Peyer's patch (tissue), 4 donors: ENCODE measurements around the gene ZBTB18.

Experiments
- POLR2A ChIP-seq, 2 donors: fragments of 450-650 bp; IDR thresholded peaks; one replicate each; pipeline ENCODE4 v1.5.1; 2017; ENCODE audit warnings: antibody characterized with exemption in 2 of 2, mild to moderate bottlenecking in 2 of 2, moderate library complexity in 2 of 2
- TF ChIP-seq, protein P1 (sequence below), 6 experiments: fragments of 450-650 bp in 4 of 6; fragments of 200-600 bp in 2 of 6; sonication (generic) in 1 of 6; IDR thresholded peaks; one replicate each; pipeline ENCODE4 v1.5.1; 2017 to 2019; ENCODE audit warnings: antibody characterized with exemption in 6 of 6, mild to moderate bottlenecking in 3 of 6, moderate library complexity in 1 of 6

DNA sequence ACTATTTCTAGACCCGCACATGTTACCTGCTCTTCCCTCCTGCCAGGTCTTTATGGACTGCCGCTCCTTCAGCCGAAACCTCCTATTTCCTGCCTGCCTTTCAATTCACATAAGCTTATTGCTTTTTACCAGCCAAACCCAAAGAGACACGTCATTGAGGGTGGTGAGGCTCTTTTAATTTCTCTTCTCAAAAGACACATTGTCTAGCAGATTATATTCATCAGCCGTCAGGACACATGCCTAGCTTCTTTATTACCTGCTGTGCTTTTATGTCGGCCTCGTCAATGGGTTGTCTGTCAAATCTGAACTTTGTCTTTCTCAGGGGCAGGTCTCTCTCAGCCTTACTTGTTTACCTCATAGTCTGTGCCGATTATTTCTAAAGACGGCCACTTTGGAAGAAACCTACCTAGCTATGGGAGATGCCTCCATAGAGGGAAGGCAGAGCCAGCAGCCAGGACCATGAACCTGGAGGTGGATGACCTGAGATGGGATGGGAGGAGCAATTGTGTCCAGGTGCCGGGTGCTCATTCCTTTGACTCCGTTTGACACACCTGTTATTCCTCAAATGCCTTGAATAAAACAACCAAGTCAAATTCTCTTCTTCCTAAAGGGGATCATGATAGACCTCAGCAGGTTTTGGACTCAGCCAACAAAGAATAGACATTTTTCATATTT, 42.0 kb downstream of the ZBTB18 start:
- TF ChIP-seq, protein P1, sequence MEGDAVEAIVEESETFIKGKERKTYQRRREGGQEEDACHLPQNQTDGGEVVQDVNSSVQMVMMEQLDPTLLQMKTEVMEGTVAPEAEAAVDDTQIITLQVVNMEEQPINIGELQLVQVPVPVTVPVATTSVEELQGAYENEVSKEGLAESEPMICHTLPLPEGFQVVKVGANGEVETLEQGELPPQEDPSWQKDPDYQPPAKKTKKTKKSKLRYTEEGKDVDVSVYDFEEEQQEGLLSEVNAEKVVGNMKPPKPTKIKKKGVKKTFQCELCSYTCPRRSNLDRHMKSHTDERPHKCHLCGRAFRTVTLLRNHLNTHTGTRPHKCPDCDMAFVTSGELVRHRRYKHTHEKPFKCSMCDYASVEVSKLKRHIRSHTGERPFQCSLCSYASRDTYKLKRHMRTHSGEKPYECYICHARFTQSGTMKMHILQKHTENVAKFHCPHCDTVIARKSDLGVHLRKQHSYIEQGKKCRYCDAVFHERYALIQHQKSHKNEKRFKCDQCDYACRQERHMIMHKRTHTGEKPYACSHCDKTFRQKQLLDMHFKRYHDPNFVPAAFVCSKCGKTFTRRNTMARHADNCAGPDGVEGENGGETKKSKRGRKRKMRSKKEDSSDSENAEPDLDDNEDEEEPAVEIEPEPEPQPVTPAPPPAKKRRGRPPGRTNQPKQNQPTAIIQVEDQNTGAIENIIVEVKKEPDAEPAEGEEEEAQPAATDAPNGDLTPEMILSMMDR (IDR thresholded peaks at IDR 0.05), result no peak
- peak in 1 of 2 donors; percentile 55 for TF ChIP-seq POLR2A (IDR thresholded peaks at IDR 0.05)
